Uterus (tissue), 2 donors: ENCODE results near the gene HNRNPL.

ENCODE experiments used
- POLR2A ChIP-seq, 2 donors: fragments of 450-650 bp; IDR thresholded peaks; one replicate each; pipeline ENCODE4 v1.6.1; 2016; ENCODE audit warnings: antibody characterized with exemption in 2 of 2, mild to moderate bottlenecking in 1 of 2, moderate library complexity in 1 of 2
- TF ChIP-seq, protein P1 (sequence below), 4 experiments: fragments of 200-600 bp in 2 of 4; fragments of 450-650 bp in 2 of 4; sonication (generic) in 2 of 4; IDR thresholded peaks; one replicate each; pipeline ENCODE4 v1.5.1; 2016 to 2019; ENCODE audit warnings: antibody characterized with exemption in 4 of 4, mild to moderate bottlenecking in 2 of 4, moderate library complexity in 1 of 4

DNA sequence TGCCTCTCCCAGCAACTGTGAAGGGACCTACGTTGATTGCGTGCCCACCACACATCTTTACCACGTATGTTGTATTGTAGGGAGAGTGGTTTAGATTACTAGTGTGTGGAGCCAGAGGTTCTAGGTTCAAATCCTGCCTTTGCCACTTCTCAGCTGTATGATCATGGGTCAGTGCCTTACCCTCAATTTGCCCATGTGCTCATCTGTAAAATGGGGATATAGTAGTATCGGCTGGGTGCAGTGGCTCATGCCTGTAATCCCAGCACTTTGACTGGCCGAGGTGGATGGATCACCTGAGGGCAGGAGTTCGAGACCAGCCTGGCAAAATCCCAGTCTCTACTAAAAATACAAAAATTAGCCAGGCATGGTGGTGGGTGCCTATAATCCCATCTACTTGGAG is 36.5 kb downstream of the HNRNPL start:
- TF ChIP-seq, protein P1, sequence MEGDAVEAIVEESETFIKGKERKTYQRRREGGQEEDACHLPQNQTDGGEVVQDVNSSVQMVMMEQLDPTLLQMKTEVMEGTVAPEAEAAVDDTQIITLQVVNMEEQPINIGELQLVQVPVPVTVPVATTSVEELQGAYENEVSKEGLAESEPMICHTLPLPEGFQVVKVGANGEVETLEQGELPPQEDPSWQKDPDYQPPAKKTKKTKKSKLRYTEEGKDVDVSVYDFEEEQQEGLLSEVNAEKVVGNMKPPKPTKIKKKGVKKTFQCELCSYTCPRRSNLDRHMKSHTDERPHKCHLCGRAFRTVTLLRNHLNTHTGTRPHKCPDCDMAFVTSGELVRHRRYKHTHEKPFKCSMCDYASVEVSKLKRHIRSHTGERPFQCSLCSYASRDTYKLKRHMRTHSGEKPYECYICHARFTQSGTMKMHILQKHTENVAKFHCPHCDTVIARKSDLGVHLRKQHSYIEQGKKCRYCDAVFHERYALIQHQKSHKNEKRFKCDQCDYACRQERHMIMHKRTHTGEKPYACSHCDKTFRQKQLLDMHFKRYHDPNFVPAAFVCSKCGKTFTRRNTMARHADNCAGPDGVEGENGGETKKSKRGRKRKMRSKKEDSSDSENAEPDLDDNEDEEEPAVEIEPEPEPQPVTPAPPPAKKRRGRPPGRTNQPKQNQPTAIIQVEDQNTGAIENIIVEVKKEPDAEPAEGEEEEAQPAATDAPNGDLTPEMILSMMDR (IDR thresholded peaks at IDR 0.05), result no peak
- TF ChIP-seq POLR2A (IDR thresholded peaks at IDR 0.05), result no peak
